ENCODE results near the gene IBTK.
"Not testable (repeated sequence)": the region's sequence is repeated elsewhere in the genome, so short reads cannot be mapped to it uniquely, and the experiment has no call there.

IBTK gene

DNA sequence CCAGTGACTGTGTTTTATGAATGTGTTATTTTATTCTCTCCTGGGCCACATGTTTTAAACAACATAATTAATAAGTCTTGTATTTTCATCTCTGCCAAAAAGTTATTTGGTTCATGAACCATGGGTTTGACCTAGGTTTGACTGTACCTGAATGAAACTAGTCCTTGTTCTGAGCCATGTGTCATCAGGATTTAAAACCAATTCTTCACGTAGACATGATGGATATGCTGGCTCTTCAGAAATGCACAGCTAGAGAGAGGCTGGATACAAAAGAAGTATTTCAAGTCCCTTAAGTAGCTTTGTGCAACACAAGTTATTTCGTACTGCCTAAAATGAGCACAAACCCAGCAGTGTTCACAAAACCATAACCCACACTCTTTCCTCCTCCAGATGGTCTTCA, 116.1 kb downstream of the IBTK start:
- Histone ChIP-seq H3K4me1 (ENCODE audit: control insufficient read depth, low read depth, low read length) (no peaks in the 10 kb centered on the region), H3K36me3 (ENCODE audit: control insufficient read depth, low read depth, low read length) (no peaks in the 10 kb centered on the region), H3K27me3 (ENCODE audit: control insufficient read depth, insufficient read depth, low read length) (no peaks in the 10 kb centered on the region), H3K9ac (ENCODE audit: low read length) (no peak overlapping the region), H3K27ac (ENCODE audit: low read length) (no peak overlapping the region), H3K4me3 (ENCODE audit: low read length) (no peak overlapping the region), H3K9me3 (ENCODE audit: control insufficient read depth, low read depth, low read length) (no peaks in the 10 kb centered on the region)

- H3K4me3 ChIP-seq (ENCODE audit: low read length): no peak overlapping the region
- H3K27ac ChIP-seq (ENCODE audit: low read length): no peak overlapping the region
- no peak overlapping the region for H3K9ac ChIP-seq (ENCODE audit: low read length)
- H3K4me1 ChIP-seq (ENCODE audit: control insufficient read depth, low read depth, low read length): no peaks in the 10 kb centered on the region
- H3K36me3 ChIP-seq (ENCODE audit: control insufficient read depth, low read depth, low read length): no peaks in the 10 kb centered on the region
- no peaks in the 10 kb centered on the region for H3K27me3 ChIP-seq (ENCODE audit: control insufficient read depth, insufficient read depth, low read length)
- H3K9me3 ChIP-seq (ENCODE audit: control insufficient read depth, low read depth, low read length): no peaks in the 10 kb centered on the region
Measured at GRCh38 chr6:82129797-82130196, 117.7 kb downstream of the IBTK start.

- not testable (repeated sequence) for H3K9ac ChIP-seq (ENCODE audit: low read length); H3K36me3 ChIP-seq (ENCODE audit: control insufficient read depth, low read depth, low read length); H3K4me3 ChIP-seq (ENCODE audit: low read length); H3K9me3 ChIP-seq (ENCODE audit: control insufficient read depth, low read depth, low read length); H3K27me3 ChIP-seq (ENCODE audit: control insufficient read depth, insufficient read depth, low read length); H3K27ac ChIP-seq (ENCODE audit: low read length); H3K4me1 ChIP-seq (ENCODE audit: control insufficient read depth, low read depth, low read length)
Measured at GRCh38 chr6:82128973-82129372, 118.6 kb downstream of the IBTK start.

DNA sequence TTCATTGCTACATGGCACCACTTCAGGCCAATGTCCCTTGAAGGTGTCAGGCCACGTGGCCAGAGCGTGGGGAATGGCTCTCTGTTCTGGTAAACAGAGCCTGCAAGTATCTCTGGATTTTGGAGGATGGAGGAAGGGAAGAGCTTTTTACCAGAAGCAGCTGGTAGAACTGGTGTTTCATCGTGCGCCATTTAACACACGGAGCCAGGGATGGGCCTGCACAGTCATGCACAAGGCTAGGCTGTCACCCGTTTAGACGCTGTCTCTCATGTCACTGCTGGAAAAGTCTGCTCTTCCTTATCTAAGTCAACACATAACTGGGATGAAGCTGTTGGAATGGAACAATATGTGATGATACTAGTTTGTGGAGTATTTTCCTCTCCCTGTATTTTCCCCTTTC, 123.9 kb downstream of the IBTK start:
- no peaks in the 10 kb centered on the region for H3K27me3 ChIP-seq (ENCODE audit: control insufficient read depth, insufficient read depth, low read length)
- no peak overlapping the region for H3K9ac ChIP-seq (ENCODE audit: low read length)
- H3K27ac ChIP-seq (ENCODE audit: low read length): no peak overlapping the region
- no peak overlapping the region for H3K4me3 ChIP-seq (ENCODE audit: low read length)
- no peaks in the 10 kb centered on the region for H3K36me3 ChIP-seq (ENCODE audit: control insufficient read depth, low read depth, low read length)
- no peaks in the 10 kb centered on the region for H3K9me3 ChIP-seq (ENCODE audit: control insufficient read depth, low read depth, low read length)
- H3K4me1 ChIP-seq (ENCODE audit: control insufficient read depth, low read depth, low read length): no peaks in the 10 kb centered on the region
